SU-DHL-6 (cell line): ENCODE results near the gene TNP1.

ENCODE experiments used
- CTCF ChIP-seq: fragments of 200-600 bp; sonication (generic); IDR thresholded peaks from one replicate; pipeline ENCODE4 v1.5.1; 2017; ENCODE audit warnings: antibody characterized with exemption, mild to moderate bottlenecking, low read length, moderate library complexity; ENCODE audit not compliant: insufficient read depth, poor library complexity, severe bottlenecking
- EZH2phosphoT487 ChIP-seq: fragments of 200-600 bp; sonication (generic), shearing (Covaris generic); conservative IDR thresholded peaks from 2 replicates; pipeline ENCODE4 v1.6.1; 2018; ENCODE audit warnings: mild to moderate bottlenecking, antibody characterized with exemption, low read length, moderate library complexity, mixed read lengths

- no peak for TF ChIP-seq CTCF
- TF ChIP-seq EZH2phosphoT487, result no peak
Measured at GRCh38 chr2:216857131-216857550, 2.7 kb downstream of the TNP1 start.
